HS-27A (cell line): Measurements from ENCODE around the gene ORAI2.

Source experiments
- DNase-seq: peaks from one replicate; pipeline ENCODE4 v3.0.0-alpha.2; 2012; ENCODE audit warnings: low read depth, missing footprints

ORAI2 gene

DNA sequence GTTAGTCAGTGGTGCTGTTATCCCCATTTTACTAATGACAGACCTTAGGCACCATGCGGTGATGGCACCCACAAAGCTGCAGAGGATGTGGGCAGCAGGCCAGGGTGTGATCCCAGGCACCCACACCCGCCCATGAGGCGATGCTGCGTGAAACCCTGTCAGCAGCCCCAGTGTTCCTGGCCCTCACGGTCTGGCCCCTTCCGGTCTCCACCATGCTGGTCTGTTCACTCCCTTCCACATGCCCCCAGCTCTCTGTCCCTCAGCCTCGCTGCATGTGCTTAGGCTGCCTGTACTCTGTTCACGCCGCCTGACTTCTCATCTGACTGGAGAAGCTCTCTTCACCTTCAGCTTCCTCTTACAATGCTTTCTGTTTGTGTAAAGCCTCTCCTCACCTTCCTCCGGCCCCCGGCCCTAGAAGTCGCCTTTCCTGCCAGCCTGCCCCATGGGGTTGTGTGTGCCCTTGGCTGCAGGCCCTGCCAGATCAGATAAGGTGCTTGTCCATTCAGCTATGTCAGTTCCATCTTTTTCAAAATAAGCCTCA, 17.6 kb upstream of the ORAI2 start:
- no peak for DNase-seq

GRCh38 chr7:102416406-102416805, 17.0 kb upstream of the ORAI2 start:
- no peak for DNase-seq

- DNase-seq: no peak
Observed at GRCh38 chr7:102417105-102417504, 16.3 kb upstream of the ORAI2 start.

- no peak for DNase-seq
Observed at GRCh38 chr7:102418592-102418991, 14.8 kb upstream of the ORAI2 start.

DNA sequence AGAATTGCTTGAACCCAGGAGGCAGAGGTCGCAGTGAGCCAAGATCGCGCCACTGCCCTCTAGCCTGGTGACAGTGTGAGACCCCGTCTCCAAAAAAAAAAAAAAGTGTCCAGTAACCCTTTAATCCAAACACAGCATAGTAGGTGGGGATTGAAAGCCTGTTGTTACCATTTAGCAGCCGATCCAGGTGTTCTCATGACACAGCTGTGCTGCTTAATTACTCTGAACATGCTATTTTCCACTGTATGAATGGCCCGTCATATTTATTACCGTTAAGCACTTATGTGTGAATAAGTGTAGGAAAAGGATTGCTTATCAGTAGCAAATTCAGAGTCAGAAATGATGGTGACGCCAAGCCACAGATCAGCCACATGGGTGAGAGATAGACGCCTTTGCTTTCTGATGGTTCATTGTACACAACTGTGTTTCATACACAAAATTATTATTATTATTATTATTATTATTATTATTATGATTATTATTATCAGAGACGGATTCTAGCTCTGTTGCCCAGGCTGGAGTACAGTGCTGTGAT, 11.6 kb upstream of the ORAI2 start:
- no peak for DNase-seq

GRCh38 chr7:102424129-102424551, 9.2 kb upstream of the ORAI2 start:
- DNase-seq: no peak

DNA sequence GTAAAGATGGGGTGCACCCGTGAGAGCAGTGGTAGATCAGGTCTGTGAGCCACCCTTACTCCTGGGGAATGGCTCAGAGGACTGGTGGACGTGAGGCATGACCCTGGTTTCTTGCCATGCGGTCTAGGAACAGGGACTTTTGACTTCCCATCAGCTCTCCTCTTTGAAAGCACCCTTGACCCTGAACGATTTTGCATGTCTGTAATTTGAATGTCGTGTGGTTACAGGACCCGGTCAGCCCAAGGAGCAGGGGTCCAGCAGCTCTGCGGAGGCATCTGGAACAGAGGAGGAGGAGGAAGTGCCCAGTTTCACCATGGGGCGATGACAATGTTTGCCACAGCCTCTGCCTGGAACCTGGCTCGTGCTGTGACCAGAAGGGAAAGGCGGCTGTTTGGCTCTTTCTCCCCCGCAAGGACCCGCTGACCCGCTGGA, 8.6 kb upstream of the ORAI2 start:
- no peak for DNase-seq

GRCh38 chr7:102425639-102426267, 7.6 kb upstream of the ORAI2 start:
- DNase-seq: no peak

GRCh38 chr7:102426268-102427018, 6.9 kb upstream of the ORAI2 start:
- DNase-seq: no peak

DNA sequence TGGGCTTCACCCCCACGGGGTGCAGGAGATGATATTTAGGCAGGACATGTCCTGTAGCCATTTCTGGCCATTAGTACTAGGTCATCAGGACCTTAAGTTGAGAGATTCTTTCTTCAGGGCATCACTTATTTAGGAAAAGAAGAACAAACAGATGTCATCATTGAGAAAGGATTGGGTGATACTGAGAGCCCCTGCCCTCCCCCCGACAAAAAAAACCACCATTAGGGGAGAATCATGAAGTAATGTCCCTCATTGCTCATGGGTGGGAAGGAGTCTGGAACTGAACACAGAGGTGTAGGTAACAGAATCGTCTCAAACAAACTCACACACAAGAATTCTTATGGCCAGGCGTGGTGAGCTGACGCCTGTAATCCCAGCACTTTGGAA, 6.4 kb upstream of the ORAI2 start:
- DNase-seq: no peak

- DNase-seq: no peak
Observed at GRCh38 chr7:102429141-102429899, 4.1 kb upstream of the ORAI2 start.

- DNase-seq: no peak
Observed at GRCh38 chr7:102431617-102432298, 1.6 kb upstream of the ORAI2 start.

- DNase-seq: no peak
Observed at GRCh38 chr7:102432442-102433218, 745 bp upstream of the ORAI2 start.

DNA sequence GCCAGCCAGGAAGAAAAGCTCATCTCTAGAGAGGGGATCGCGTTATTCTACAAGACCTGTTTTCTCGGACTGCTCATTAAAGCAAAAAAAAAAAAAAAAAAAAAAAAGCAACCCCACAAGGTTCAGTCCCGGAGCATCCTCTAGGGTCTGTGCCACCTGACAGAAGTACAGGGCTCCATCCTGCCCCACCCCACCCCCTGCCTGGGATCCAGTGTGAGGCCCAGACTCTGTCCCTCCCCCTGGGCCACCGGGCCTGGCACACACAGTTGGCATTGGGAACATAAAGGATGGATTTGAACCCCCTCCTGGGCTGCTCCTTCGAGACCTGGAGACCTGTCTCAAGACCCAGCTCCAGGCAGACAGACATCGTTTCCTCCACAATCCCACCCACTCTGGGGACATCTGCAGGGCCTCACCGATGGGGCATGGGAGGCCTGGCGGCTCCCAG, 688 bp downstream of the ORAI2 start:
- no peak for DNase-seq

- DNase-seq: no peak
Observed at GRCh38 chr7:102436118-102436517, 2.7 kb downstream of the ORAI2 start.

DNA sequence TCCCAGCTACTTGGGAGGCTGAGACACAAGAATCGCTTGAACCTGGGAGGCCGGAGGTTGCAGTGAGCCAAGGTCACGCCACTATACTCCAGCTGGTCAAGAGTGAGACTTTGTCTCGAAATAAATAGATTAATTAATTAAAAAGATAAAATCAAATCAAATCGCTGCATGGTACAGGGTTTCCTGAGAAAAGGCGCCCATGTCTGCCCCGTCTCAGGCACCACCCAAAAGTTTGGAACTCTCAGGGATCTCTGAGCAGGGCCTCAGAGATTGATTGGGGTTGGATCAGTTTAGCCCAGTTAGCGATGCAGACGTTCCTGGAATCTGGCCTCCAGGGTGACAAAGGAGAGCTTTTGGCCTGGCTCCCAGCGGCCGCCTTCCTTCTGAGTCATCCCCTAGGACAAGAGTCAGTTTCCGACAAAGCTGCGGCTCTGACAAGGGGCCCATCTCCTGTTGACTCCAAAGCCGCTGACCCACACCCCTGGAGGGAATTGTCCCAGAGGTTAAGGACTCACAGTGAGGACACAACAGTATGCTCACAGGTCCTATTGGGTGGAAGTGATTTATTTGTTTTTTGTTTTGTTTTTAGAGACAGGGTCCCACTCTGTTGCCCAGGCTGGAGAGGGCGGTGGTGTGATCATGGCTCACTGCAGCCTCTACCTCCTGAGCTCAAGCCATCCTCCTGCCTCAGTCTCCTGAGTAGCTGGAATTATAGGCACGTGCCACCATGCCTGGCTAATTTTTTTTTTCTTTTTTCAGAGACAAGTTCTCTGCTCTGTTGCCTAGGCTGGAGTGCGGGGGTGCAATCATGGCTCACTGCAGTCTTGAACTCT, 6.8 kb downstream of the ORAI2 start:
- peak; percentile 33 for DNase-seq

DNA sequence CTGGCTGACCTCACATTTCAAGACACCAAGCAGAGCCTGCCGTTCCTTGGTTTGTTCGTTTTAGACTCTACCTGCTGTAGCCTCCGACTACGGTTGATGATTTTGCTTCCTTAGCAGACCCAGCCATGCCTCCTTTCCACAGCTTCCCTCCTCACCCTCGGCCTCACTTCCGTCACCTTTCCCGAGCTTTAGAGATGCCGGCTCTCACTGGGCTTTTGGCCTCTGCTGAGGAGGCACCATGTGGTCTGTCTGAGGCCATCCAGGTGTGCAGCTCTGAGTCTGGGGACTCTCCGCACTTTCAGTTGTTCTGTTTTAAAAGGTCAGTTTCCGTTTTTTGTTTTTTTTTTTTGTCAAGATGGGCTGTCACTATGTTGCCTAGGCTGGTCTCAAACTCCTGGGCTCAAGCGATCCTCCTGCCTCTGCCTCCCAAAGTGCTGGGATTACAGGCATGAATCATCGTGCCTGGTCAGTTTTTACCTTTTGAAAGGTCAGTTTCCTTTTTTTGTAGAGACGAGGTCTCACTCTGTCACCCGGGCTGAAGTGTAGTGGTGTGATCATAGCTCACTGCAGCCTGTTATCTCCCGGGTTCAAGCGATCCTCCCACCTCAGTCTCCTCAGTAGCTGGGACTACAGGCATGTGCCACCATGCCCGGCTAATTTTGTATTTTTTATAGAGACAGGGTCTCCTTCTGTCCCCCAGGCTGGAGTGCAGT, 11.7 kb downstream of the ORAI2 start:
- DNase-seq: no peak

GRCh38 chr7:102445674-102446071, 12.3 kb downstream of the ORAI2 start:
- no peak for DNase-seq

GRCh38 chr7:102446387-102447156, 13.2 kb downstream of the ORAI2 start:
- DNase-seq: no peak
